Measurements from ENCODE around the gene CYP3A5.
"Not testable (repeated sequence)": the region's sequence is repeated elsewhere in the genome, so short reads cannot be mapped to it uniquely, and the experiment has no call there.

Gene CYP3A5

GRCh38 chr7:99679400-99680191 is at the start of gene CYP3A5:
TSS of gene CYP3A5 (minus strand) at chr7:99679996. CDS start at chr7:99679896, 100 bp downstream.
- DNase-seq: no peak

- no peak for DNase-seq
These were observed 48.8 kb upstream of the CYP3A5 start for GRCh38 chr7:99728615-99729014.

GRCh38 chr7:99723201-99723600 is 43.4 kb upstream of the CYP3A5 start:
- not testable (repeated sequence) for DNase-seq

- no peak for DNase-seq
These were observed 41.2 kb upstream of the CYP3A5 start for GRCh38 chr7:99720800-99721595.

GRCh38 chr7:99719996-99720769 is 40.4 kb upstream of the CYP3A5 start:
- no peak for DNase-seq

- no peak for DNase-seq
These were observed 34.3 kb upstream of the CYP3A5 start for GRCh38 chr7:99713995-99714570.

GRCh38 chr7:99709838-99710578 is 30.2 kb upstream of the CYP3A5 start:
- DNase-seq: no peak

- no peak for DNase-seq
These were observed 29.5 kb upstream of the CYP3A5 start for GRCh38 chr7:99709260-99709659.

GRCh38 chr7:99707096-99707495 is 27.3 kb upstream of the CYP3A5 start:
- no peak for DNase-seq

- DNase-seq: no peak
These were observed 20.1 kb upstream of the CYP3A5 start for GRCh38 chr7:99699946-99700345.

GRCh38 chr7:99698867-99699730 is 19.3 kb upstream of the CYP3A5 start:
- DNase-seq: not testable (repeated sequence)

GRCh38 chr7:99694912-99695304 is 15.1 kb upstream of the CYP3A5 start:
- DNase-seq: no peak

- no peak for DNase-seq
These were observed 14.6 kb upstream of the CYP3A5 start for GRCh38 chr7:99694201-99694911.

- DNase-seq: no peak
These were observed 13.8 kb upstream of the CYP3A5 start for GRCh38 chr7:99693427-99694200.

GRCh38 chr7:99693100-99693426 is 13.3 kb upstream of the CYP3A5 start:
- no peak for DNase-seq

- not testable (repeated sequence) for DNase-seq
These were observed 12.8 kb upstream of the CYP3A5 start for GRCh38 chr7:99692563-99692962.

- DNase-seq: not testable (repeated sequence)
These were observed 11.9 kb upstream of the CYP3A5 start for GRCh38 chr7:99691658-99692057.

- not testable (repeated sequence) for DNase-seq
These were observed 11.1 kb upstream of the CYP3A5 start for GRCh38 chr7:99690918-99691317.

GRCh38 chr7:99685871-99686608 is 6.2 kb upstream of the CYP3A5 start:
- DNase-seq: not testable (repeated sequence)

Data from activated CD4-positive, CD25-positive, alpha-beta regulatory T cell (primary cell).